Measurements from ENCODE around the gene OTOS. TPM values are rescaled to one million over a fixed set of nuclear protein-coding genes. Genes with fewer than 3 reads are reported as not detected.
A peak's percentile ranks its signal among the peaks of the same experiment; 100 is the strongest.

The OTOS gene
- total and polyA plus RNA-seq, 2 of the 13 experiments (the other 11 are each of a cell fraction or from before 2014, with no cell fraction given) = not detected

GRCh38 chr2:240136013-240136670 lies 4.3 kb downstream of the OTOS start, which contains the start of gene COPS9 (continued):
- TF ChIP-seq KLF12 (CRISPR knock-in tag; IDR thresholded peaks at IDR 0.05; ENCODE audit: borderline replicate concordance) (0 out of 2 replicates have a peak, but pooled peaks have one; percentile 26), NRL (CRISPR knock-in tag; IDR thresholded peaks at IDR 0.05; ENCODE audit: borderline replicate concordance) (peak; percentile 68), ZNF558 (CRISPR knock-in tag; IDR thresholded peaks at IDR 0.05; ENCODE audit: borderline replicate concordance) (0 out of 2 replicates have a peak, but pooled peaks have one; percentile 21), NAIF1 (CRISPR knock-in tag; IDR thresholded peaks at IDR 0.05; ENCODE audit: borderline replicate concordance) (no peak; the same call in 1 of the 2 replicates), ZNF563 (CRISPR knock-in tag; IDR thresholded peaks at IDR 0.05) (0 out of 2 replicates have a peak, but pooled peaks have one; percentile 36), BCL3 (CRISPR knock-in tag; IDR thresholded peaks at IDR 0.05) (peak; percentile 82), FOXK1 (CRISPR knock-in tag; IDR thresholded peaks at IDR 0.05; ENCODE audit: borderline replicate concordance, low read depth) (peak; percentile 41; the same call in 1 of the 2 replicates), ZNF20 (CRISPR knock-in tag; IDR thresholded peaks at IDR 0.05) (no peak), HNF4A (CRISPR knock-in tag; IDR thresholded peaks at IDR 0.05) (no peak; the same call in 1 of the 2 replicates), GFI1 (CRISPR knock-in tag; IDR thresholded peaks at IDR 0.05; ENCODE audit: borderline replicate concordance) (no peak; the same call in 1 of the 2 replicates), ZNF740 (CRISPR knock-in tag; IDR thresholded peaks at IDR 0.05) (no peak), NPAS2 (CRISPR knock-in tag; IDR thresholded peaks at IDR 0.05; ENCODE audit: borderline replicate concordance) (no peak), RAD51 (IDR thresholded peaks at IDR 0.05; ENCODE audit: borderline replicate concordance) (no peak), CHD2 (IDR thresholded peaks at IDR 0.05; ENCODE audit: low read depth, low read length) (0 out of 2 replicates have a peak, but pooled peaks have one; percentile 23), ZNF713 (CRISPR knock-in tag; IDR thresholded peaks at IDR 0.05) (no peak), KIAA2018 (CRISPR knock-in tag; IDR thresholded peaks at IDR 0.05; ENCODE audit: borderline replicate concordance) (0 out of 2 replicates have a peak, but pooled peaks have one; percentile 70), ZNF30 (CRISPR knock-in tag; IDR thresholded peaks at IDR 0.05) (no peak), GATA4 (IDR thresholded peaks at IDR 0.05; ENCODE audit: borderline replicate concordance, low read depth) (peak; percentile 44; the same call in 1 of the 2 replicates), MAFF (IDR thresholded peaks at IDR 0.05; ENCODE audit: low read depth, low read length) (no peak), SIN3A (IDR thresholded peaks at IDR 0.05; ENCODE audit: borderline replicate concordance, low read depth, low read length) (peak; percentile 90; the same call in 1 of the 2 replicates)
